ENCODE results near the gene ZNF468. TPM values are rescaled to one million over a fixed set of nuclear protein-coding genes. Genes with fewer than 3 reads are reported as not detected.

Gene ZNF468
- total RNA-seq, 1 experiment from 2014 or later, result 34.7 TPM

GRCh38 chr19:52789440-52789839 lies 68.0 kb downstream of the ZNF468 start:
- no peaks in the 10 kb centered on the region for H3K9me3 ChIP-seq (ENCODE audit: control insufficient read depth, low read depth, low read length)
- H3K79me2 ChIP-seq (ENCODE audit: insufficient read depth, low read length), result no peaks in the 10 kb centered on the region
- H4K8ac ChIP-seq (replicated peaks; ENCODE audit: insufficient read length, low read depth, low read length), result no peak overlapping the region
- no peak overlapping the region for H3K14ac ChIP-seq (ENCODE audit: insufficient read depth, low read length)
- no peak overlapping the region for H3T11ph ChIP-seq (ENCODE audit: low read length)
- peaks cover 11 to 18% of the 10 kb centered on the region in 2 experiments for H3K4me1 Mint-ChIP-seq
- H4K91ac ChIP-seq (ENCODE audit: insufficient read length, low read depth, low read length), result no peak overlapping the region
- no peak overlapping the region for H3K56ac ChIP-seq (ENCODE audit: insufficient read length, low read depth, low read length)
- H3K27ac Mint-ChIP-seq, result no peak overlapping the region
- H3K23me2 ChIP-seq (ENCODE audit: insufficient read length, low read depth, low read length, poor library complexity, severe bottlenecking), result peaks cover 13% of the 10 kb centered on the region
- peaks cover 48% of the 10 kb centered on the region for H3K27me3 Mint-ChIP-seq (ENCODE audit: low read depth)
- no peak overlapping the region for H2AFZ ChIP-seq (ENCODE audit: low read length)
- H3K23ac ChIP-seq (ENCODE audit: insufficient read length, low read depth, low read length), result no peak overlapping the region
- H3K4me3 Mint-ChIP-seq, result no peak overlapping the region
- TF ChIP-seq CTCF (conservative IDR thresholded peaks at IDR 0.05), result no peak
- H2BK120ac ChIP-seq (ENCODE audit: low read depth, low read length, poor library complexity, severe bottlenecking), result no peak overlapping the region
- no peak overlapping the region for H3K18ac ChIP-seq (ENCODE audit: insufficient read length, low read depth, low read length)
- H2BK5ac ChIP-seq (ENCODE audit: insufficient read length, low read length), result no peak overlapping the region
- H3K4me2 ChIP-seq (ENCODE audit: insufficient read depth, insufficient read length, low read length), result no peak overlapping the region
- peaks cover 11 to 19% of the 10 kb centered on the region in 2 experiments; a peak in 4 of 5 replicates for H3K9me3 Mint-ChIP-seq
- H4K5ac ChIP-seq (ENCODE audit: insufficient read length, low read depth, low read length), result no peak overlapping the region
- H3K27ac ChIP-seq (ENCODE audit: insufficient read length, low read depth, low read length), result no peak overlapping the region
- H2BK12ac ChIP-seq (ENCODE audit: insufficient read length, low read depth, low read length), result no peak overlapping the region
- no peak overlapping the region for H3K4ac ChIP-seq (ENCODE audit: low read depth, low read length)
- no peak overlapping the region for H2BK15ac ChIP-seq (ENCODE audit: low read depth, low read length)
- H2BK20ac ChIP-seq (ENCODE audit: low read depth, low read length, poor library complexity, severe bottlenecking), result no peak overlapping the region
- no peak for DNase-seq
- H3K79me1 ChIP-seq (ENCODE audit: insufficient read depth, low read depth, low read length, poor library complexity, severe bottlenecking), result no peaks in the 10 kb centered on the region
- H3K9ac ChIP-seq (ENCODE audit: extremely low read depth, insufficient read length, low read length), result no peak overlapping the region
- H3K36me3 Mint-ChIP-seq (ENCODE audit: insufficient read depth in 1 of 3, low read depth in 3 of 3), result peaks cover 0 to 1% (median 0%) of the 10 kb centered on the region in 3 experiments; a peak in 1 of 7 replicates
- H2AK5ac ChIP-seq (ENCODE audit: insufficient read length, low read length), result no peak overlapping the region
- no peaks in the 10 kb centered on the region for H3K4me1 ChIP-seq (ENCODE audit: insufficient read depth, low read length)
- WGBS (ENCODE audit: extremely low coverage, insufficient read length, low lambda C conversion rate), result no CpG with 5 or more reads among the region's 6 CpGs
- no peaks in the 10 kb centered on the region; the same call in 1 of the 2 replicates for H3K27me3 ChIP-seq (ENCODE audit: insufficient read depth, low read length)
- no peaks in the 10 kb centered on the region for H4K20me1 ChIP-seq (ENCODE audit: control insufficient read depth, insufficient read depth, insufficient read length)

Other genes with a start within 250 kb of the ZNF468 start
- 28.7 and 31.6 TPM in 2 replicates for gene ZNF83, start 219.3 kb downstream of the ZNF468 start, total RNA-seq (2021)
- 25.1 and 25.6 TPM in 2 replicates for gene ZNF611, start 122.6 kb downstream of the ZNF468 start, total RNA-seq (2021)
- gene ZNF600, start 70.8 kb downstream of the ZNF468 start, total RNA-seq (2021), result 8.0 and 9.3 TPM in 2 replicates
- gene ZNF28, start 36.0 kb downstream of the ZNF468 start, total RNA-seq (2021), result 23.6 and 31.3 TPM in 2 replicates
- 20.2 and 26.1 TPM in 2 replicates for gene ZNF320, start 40.0 kb upstream of the ZNF468 start, total RNA-seq (2021)
- 12.1 and 13.4 TPM in 2 replicates for gene ZNF888, start 65.8 kb upstream of the ZNF468 start, total RNA-seq (2021)
- gene ZNF816, start 105.3 kb upstream of the ZNF468 start, total RNA-seq (2021), result 14.0 and 15.1 TPM in 2 replicates
- gene ERVV-1, start 156.3 kb upstream of the ZNF468 start, total RNA-seq (2021), result not detected in 2 replicates
- gene ERVV-2, start 187.1 kb upstream of the ZNF468 start, total RNA-seq (2021), result not detected in 2 replicates
- 31.1 and 31.7 TPM in 2 replicates for gene ZNF160, start 245.8 kb upstream of the ZNF468 start, total RNA-seq (2021)